ENCODE results near the gene KCNH3.
"Not testable (repeated sequence)": the region's sequence is repeated elsewhere in the genome, so short reads cannot be mapped to it uniquely, and the experiment has no call there.

KCNH3 gene, protein sequence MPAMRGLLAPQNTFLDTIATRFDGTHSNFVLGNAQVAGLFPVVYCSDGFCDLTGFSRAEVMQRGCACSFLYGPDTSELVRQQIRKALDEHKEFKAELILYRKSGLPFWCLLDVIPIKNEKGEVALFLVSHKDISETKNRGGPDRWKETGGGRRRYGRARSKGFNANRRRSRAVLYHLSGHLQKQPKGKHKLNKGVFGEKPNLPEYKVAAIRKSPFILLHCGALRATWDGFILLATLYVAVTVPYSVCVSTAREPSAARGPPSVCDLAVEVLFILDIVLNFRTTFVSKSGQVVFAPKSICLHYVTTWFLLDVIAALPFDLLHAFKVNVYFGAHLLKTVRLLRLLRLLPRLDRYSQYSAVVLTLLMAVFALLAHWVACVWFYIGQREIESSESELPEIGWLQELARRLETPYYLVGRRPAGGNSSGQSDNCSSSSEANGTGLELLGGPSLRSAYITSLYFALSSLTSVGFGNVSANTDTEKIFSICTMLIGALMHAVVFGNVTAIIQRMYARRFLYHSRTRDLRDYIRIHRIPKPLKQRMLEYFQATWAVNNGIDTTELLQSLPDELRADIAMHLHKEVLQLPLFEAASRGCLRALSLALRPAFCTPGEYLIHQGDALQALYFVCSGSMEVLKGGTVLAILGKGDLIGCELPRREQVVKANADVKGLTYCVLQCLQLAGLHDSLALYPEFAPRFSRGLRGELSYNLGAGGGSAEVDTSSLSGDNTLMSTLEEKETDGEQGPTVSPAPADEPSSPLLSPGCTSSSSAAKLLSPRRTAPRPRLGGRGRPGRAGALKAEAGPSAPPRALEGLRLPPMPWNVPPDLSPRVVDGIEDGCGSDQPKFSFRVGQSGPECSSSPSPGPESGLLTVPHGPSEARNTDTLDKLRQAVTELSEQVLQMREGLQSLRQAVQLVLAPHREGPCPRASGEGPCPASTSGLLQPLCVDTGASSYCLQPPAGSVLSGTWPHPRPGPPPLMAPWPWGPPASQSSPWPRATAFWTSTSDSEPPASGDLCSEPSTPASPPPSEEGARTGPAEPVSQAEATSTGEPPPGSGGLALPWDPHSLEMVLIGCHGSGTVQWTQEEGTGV

DNA sequence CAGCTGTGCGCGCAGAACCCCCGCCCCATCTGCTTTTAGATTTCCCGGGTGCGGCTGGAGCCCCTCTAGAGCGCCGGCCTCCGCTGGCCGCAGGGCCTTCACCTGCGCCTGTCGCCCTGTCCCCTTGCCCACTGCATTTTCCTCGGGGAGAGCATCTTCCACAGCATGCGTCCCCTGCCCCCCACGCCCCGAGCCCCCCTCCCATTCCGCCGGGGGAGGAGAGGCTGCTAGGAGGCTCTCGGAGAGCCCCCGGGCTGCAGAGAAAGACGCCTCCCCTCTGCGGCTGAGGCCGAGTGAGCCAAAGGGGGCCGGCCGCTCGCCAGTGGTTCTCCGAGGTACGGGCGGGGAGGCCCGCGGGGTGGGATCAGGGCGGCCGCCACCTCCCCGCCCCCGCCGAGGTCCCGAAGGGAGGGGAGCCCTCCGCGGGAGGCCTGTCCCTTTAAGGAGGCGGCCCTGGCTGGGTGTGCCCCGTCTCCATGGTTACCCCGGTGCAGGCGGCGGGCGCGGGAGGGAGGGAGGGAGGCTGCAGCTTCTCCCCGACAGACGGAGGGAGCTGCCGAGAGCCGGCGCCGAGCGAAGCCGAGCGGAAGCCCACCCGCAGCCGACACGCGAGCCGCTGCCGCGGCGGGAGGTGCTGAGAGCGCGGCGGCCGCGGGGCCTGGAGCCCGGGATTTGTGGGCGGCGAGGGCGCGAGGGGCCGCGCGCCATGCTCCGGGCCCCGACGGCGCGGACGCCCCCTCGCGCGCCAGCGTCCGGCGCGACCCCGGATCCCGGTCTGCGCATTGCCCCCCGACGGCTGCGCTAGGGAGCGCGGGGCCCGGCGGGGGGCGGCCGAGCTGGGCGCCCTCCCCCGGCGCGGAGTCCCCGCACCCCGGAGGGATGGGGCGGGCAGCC is at the start of gene KCNH3:
KCNH3 (plus strand) TSS at position 521 of the 894 bp plus-strand sequence. CDS start 387 bp downstream, outside the sequence.
- DNase-seq: peak; percentile 71

DNA sequence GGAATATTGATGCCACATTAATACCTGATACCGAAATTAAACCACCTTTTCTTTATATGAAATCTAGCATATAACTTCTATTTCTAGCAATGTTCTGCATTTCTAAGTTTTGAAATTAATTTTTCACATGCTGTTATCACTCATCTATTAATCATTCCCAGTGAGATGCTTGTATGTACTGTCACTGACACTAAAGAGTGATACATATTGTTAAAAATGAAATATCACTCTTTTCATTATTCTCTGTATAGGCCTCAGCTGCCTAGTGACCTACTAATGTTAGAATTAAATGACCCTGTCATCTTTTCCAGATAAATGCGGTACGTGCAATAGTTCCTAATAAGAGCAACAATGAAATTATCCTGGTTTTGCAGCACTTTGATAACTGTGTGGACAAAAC is 49.7 kb upstream of the KCNH3 start:
- no peak for DNase-seq

DNA sequence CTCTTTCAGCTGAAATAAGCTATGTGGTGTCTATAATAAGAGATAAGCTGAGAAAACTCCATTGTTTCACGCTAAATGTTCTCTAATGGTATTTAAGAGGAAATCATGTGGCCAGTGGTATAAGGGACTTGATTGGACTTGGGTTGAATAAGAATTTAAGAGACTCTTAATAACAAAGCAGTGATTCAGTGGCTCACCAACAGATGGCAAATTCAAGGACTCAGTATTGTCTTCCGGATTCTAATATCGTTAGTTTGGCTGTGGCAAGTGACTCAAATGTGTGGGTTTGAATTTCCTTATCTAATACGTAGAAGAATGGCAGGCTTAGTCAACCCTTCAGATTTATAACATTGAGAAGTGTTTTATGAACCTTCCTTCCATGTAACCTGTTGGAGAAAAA is 49.1 kb upstream of the KCNH3 start:
- DNase-seq: no peak

DNA sequence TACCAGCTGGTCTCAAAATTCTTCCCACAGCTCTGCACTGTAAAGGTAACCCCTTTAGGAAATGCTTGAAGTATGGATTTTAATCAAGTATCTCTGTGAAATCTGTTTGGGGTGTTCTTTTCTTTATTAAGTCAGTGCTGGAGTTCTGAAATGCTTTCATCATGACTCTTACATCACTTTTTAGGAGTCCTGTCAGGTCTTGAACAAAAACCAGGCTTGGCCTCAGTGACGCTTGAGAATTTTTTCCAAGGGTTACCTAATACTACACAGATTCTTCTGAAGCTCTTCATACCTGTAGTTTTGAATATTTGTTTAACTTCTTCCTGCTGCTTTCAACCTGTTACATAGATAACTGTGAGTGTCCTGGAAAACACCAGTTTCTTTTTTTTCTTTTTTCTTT is 47.0 kb upstream of the KCNH3 start:
- DNase-seq: no peak

DNA sequence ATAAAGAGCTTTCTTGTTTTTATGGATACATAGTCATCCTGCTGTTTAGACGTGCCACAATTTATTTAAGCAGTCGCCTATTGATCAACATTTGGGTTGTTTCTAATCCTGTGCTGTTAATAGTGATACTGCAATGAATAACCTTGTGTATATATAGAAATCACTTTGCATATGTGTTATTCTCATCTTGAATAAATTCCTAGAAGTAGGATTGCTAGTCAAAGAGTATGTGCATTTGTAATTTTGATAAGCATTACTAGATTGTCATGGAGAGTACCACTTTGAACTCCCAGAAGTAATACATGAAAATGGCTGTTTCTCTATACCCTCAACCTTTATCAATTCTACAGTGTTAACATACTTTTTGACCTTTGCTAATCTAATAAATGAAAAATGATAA is 44.9 kb upstream of the KCNH3 start:
- DNase-seq: no peak

DNA sequence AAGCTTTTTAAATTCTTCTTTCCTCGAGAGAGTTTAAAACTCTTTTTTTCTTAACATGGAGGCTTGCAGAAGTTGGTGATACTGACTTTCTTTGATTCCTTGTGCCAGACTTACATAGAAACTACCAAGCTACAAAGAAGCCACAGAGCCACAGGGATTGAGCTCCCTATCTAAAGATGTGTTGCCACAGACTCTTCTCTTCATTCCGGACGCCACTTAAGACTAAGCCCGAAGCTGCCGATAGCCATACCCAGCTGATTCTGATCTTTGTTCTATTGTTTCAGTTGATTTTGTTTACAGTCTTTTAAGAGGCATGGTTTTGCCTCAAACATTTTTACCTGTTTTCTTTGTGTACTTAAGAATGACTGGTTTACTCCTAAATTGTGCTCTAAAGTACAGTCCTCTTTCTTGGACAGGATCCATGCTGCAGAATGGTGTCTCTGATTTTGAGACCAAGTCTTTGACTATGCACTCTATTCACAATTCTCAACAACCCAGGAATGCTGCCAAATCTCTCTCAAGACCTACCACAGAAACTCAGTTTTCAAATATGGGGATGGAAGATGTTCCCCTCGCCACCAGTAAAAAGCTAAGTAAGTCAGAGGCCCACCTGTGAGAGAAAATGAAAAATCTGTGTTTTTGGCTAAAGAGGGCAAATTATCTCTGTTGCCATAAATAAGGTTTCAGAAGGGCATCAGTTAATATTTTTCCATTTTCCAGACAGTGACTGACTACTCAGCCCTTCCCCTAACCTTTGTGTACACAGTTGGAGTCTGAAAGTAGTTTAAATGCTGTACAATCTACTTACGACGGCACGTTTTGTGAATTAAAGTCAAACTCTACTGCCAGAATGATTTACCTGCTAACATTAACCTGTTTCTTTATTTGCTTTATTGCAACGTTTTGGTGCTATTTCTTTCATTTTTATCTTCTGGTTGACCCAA is 42.1 kb upstream of the KCNH3 start:
- no peak for DNase-seq

DNA sequence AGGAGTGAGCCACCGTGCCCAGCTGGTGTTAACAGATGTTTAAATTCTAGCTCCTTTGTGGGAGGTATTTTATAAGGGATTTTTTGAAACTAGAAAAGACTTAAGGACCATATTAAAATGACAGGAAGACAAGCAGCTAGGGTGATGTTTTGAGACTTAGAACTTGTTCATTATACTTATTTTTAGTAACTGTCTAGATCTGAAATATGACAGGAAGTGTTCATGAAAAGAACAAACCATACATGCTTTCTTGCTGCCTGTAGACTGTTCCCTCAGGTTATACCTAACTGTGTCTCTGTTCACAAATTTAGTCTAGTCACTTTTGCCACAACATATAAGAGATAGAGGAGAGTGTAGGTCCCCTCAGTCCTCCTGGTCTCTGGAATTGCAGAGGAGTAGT is 36.9 kb upstream of the KCNH3 start:
- DNase-seq: no peak

DNA sequence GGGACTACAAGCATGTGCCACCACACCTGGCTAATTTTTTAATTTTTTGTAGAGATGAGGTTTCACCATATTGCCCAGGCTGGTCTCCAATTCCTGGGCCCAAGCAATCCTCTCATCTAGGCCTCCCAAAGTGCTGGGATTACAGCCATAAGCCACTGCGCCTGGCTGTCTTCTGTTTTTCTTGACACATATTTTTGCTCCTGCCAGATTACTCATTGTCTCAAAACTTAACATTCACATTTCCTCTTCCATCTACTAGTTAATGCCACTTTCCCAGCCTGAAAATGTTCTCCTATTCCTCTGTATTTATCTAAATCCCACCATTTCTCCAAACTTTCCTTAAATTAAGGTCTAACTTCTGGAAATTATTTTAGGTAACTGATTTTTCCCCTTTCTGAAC is 36.2 kb upstream of the KCNH3 start:
- no peak for DNase-seq

DNA sequence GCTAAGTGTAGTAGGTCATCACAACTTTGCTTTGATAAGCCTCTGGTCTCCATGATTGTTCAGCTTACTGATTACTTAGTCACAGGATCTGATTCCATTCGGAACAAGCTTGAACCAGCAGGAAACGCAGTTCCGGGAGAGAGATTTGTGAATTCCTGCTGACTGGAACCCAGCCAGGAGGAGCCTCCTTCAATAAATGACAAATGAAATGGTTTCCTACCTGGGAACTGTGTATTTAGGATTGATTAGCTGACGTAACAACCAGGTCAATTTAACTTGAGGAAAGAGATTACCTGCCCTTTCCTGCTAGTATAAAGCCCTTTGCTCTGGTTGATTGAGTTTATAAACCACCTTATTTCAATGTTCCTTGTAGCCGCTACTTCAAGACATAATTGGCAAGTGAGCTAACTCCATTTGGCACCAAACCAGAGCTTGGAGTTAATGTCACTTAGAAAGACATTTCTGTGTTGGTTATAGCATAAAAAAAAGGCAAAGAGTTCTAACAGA is 35.1 kb upstream of the KCNH3 start:
- no peak for DNase-seq

DNA sequence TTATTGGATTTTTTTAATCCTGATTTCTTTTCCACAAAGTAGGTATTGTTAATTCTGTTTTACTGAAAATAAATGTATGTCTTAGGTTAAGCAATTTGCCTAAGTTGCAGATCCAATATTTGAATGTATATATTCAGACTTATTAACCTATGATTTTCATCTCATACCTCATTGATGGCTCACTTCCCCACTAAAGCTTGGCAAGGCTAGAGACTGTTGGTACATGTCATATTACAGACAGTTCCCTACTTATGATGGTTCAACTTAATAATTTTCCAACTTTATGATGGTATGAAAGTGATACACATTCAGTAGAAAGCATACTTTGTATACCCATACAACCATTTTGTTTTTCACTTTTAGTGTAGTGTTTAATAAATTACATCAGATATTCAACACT is 33.2 kb upstream of the KCNH3 start:
- DNase-seq: no peak

DNA sequence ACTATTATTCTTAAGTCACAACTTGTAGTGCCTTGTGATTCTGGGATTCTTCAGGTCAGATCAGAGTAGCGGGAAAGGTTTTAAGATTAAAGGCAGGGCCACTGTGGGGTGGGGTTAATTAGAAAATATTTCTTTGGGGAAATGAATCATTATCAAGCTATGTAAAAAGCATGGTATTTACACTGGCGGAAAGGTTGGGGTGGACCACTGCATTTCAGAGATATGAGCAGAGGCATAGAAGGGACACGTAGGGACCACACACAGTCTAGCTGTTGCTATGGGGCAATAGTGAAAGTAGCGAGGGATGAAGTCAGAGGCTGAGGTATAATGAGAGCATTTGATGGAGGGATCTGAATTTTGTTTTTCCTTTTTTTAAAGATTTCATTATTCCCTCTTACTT is 31.7 kb upstream of the KCNH3 start:
- DNase-seq: no peak

DNA sequence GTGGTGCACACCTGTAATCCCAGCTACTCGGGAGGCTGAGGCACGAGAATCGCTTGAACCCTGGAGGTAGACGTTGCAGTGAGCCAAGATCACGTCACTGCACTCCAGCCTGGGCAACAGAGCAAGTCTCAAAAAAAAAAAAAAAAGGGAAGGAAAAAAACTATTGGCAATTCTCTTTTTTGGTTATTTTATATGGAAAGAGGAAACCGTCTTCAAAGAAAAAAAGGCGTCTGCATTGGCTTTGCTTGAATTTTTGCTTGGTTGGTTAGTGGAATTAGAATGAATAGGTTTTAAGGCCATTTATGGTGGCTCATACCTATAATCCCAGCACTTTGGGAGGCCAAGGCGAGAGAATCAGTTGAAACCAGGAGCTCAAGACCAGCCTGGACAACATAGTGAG is 29.1 kb upstream of the KCNH3 start:
- DNase-seq: not testable (repeated sequence)

DNA sequence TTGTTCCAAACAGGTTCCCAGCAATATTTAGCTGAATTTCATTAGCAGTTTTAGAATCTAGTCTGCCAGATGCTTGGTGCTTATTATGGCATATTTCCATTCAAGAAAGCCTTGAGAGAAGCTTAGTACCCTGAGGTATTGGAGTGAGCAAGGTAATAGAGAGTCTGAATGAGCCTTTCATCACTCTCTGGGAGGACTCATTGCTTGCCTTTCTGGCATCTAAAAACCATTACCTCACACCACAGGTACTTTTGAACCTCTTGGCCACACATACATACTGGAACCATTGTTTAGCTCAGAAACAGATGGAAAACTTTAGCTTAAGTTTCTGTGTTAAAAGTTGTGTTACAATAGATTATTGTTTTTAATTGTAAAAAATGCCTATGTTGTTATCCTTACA is 27.4 kb upstream of the KCNH3 start:
- no peak for DNase-seq

DNA sequence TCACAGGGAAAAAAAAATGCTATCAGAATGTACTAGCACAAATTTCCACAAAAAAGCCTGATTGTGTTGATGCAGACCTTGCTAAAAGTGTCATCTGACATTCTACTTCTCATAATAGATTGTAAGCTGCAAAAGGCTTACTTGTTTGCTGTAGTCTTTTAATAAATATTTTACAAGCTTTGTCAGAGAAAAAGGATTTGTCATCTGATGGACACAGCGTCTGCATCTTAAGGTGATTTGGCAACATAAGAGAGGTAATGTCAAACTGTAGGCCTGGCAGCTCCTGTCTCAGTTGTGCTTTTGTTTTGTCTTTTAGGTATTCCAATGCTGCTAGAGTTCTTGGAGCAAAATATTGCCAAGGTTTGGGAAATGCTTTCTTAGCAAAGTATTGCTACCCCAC is 26.3 kb upstream of the KCNH3 start:
- DNase-seq: no peak

DNA sequence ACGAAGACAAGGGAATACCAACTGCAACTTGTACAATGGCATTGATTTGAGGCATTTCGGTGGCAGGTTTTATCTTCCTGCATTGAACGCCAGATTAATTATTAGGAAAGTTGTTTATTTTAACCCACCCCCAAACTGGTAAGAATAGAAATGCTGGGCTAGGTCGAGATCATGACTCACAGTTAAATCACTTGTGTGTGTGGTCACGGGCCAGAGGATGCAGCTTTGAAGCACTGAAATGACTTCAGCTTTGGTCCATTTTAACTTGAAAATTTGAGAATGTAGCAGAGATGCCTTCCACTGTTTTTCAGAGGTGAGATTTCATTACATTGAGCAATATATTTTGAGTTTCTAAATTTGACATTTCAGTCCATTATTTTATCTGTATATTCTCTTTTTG is 23.6 kb upstream of the KCNH3 start:
- DNase-seq: no peak

DNA sequence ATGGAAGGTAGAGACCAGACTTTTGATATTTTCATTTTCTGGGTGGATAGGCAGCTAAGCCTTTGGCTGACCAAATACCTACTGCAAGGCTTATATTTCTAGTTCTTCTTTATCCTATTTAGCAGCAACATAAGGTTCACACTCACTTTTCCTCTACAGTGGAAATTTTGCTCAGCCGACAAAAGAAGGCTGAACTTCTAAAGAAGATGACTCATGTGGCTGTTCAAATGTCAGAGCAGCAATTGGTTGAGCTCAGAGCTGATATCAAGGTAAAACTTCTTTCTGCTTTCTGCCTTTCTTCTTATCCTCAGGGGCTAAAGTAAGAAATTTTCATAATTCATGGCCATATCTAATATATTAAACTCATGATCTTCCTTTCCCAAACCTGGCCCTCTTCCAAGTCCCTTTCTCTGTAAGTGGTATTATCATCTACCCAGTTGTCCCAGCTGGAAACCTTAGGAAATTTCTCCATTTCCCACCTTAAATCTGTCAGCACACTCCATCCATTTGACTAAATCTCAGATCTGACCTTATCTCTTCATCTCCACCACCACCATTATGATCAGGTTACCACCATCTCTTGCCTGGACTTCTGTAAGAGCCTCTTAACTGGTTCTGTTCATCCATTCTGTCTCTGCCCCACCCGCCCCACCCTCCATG is 19.8 kb upstream of the KCNH3 start:
- no peak for DNase-seq

DNA sequence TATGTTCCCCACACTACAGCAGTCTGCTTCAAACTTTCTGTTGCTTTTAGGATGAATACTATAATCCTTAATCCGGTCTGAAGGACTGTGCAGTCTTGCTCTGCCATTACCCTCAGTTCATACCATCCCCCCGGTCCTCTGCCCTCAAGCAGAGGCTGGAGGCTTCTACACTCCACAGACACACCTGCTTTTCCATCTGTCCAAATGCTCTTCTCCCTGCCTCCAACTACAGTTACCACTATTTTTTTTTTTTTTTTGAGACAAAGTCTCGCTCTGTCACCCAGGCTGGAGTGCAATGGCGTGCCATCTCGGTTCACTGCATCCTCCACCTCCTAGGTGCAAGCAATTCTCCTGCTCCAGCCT is 19.3 kb upstream of the KCNH3 start:
- no peak for DNase-seq

DNA sequence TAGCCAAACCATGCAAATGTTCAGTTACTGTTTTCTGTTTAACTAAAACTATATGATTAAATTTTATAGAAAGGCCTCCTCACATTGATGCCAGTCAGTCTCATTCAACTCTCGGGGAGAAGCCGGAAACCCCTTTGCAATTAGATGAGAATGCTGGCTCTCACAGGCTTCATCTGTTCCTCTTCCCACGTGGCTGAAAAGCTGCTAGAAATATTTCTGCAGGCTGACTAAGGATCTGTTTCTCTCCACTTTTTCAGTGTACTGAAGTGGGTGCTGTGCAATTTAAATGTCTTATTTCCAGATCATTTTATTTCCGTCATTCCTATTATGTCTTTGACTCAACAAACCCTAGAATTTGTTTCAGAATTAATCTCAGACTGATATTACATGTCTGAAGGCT is 17.4 kb upstream of the KCNH3 start:
- DNase-seq: no peak

DNA sequence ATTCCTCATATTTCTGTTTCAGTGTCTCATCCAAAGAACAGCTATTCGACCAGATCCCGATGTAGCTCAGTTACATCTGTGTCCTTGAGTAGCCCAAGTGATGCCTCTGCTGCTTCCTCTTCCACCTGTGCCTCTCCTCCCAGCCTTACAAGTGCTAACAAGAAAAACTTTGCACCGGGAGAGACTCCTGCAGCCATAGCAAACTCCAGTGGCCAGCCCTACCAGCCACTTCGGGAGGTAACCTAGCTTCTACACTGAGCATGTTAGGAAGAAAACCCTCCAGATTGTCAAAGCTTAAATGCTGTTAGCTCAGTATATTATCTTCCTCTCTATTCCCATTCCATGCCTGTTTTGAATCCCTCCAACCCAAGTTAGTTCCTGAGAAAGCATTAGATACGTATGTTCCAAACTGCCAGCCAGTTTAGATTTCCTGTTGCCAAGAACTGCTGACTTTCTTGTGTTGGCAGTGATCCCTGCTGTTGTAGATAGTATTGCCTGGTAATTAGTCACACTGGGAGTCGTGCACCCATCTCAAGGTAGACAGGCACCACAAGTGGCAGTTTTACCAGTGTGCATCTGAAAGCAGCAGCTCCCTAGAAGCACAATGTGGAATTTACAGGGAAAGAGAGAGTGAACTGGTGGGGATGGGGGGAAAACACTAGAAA is 14.0 kb upstream of the KCNH3 start:
- no peak for DNase-seq

DNA sequence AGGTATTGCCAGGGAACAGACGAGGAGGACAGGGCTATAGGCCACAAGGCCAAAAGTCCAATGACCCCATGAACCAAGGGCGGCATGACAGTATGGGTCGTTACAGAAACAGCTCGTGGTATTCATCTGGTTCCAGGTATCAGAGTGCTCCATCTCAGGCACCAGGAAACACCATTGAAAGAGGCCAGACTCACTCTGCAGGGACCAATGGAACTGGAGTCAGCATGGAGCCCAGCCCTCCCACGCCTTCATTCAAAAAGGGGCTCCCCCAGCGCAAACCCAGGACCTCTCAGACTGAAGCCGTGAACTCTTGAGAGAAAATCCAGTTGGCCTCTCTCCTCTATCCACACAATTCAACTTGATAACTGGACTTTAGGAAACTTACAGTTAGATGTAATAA is 12.9 kb upstream of the KCNH3 start:
- no peak for DNase-seq
